A549 (cell line): ENCODE measurements around the gene PSMD1.

Experiments
- BHLHE40 ChIP-seq: IDR thresholded peaks from 2 replicates; pipeline ENCODE4 v1.6.1; 2012; ENCODE audit warnings: low read depth, low read length, inconsistent platforms
- KDM5A ChIP-seq: fragments of 200-600 bp; sonication (generic); IDR thresholded peaks from 2 replicates; pipeline ENCODE4 v1.6.1; 2016; ENCODE audit warnings: antibody characterized with exemption, mild to moderate bottlenecking
- NPAS2 ChIP-seq: fragments of 250-450 bp; sonication (Bioruptor Pico); IDR thresholded peaks from 2 replicates; pipeline ENCODE4 v1.8.0; 2022; ENCODE audit warnings: mild to moderate bottlenecking, moderate library complexity, borderline replicate concordance
- POLR2A ChIP-seq: IDR thresholded peaks from 2 replicates; pipeline ENCODE4 v1.6.1; 2012; ENCODE audit warnings: mild to moderate bottlenecking, low read length
- RNF2 ChIP-seq: fragments of 200-600 bp; sonication (generic); IDR thresholded peaks from 2 replicates; pipeline ENCODE4 v1.6.1; 2016; ENCODE audit warnings: low read depth, mild to moderate bottlenecking, antibody characterized with exemption, moderate library complexity, borderline replicate concordance
- ZC3H11A ChIP-seq: fragments of 450-650 bp; IDR thresholded peaks from 2 replicates; pipeline ENCODE4 v1.6.1; 2014; ENCODE audit warnings: antibody characterized with exemption, mild to moderate bottlenecking
- TF ChIP-seq, protein P1 (sequence below): fragments of >200 bp; sonication (Bioruptor Twin); formaldehyde crosslinking; IDR thresholded peaks from 3 replicates; pipeline ENCODE4 v1.5.1; 2016

DNA sequence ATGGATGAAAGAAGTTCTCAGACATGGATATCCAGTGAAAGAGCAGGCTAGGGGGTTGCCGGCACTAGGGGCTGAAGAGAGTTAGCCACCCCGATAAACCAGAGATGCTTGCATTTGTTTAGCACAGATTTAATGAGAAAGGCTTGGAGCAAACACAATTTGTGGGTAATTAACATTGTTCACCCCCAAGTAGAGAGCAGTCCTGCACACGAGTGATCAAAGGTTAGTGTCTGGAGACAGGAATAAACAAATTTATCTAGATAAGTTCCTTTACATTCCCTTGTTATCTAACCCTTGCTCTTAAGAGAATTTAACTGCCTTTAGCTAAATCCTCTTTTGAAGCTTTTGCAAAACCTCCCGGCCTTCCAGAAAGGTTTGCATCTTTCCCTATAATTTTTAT lies 44.3 kb downstream of the PSMD1 start:
- TF ChIP-seq, protein P1, sequence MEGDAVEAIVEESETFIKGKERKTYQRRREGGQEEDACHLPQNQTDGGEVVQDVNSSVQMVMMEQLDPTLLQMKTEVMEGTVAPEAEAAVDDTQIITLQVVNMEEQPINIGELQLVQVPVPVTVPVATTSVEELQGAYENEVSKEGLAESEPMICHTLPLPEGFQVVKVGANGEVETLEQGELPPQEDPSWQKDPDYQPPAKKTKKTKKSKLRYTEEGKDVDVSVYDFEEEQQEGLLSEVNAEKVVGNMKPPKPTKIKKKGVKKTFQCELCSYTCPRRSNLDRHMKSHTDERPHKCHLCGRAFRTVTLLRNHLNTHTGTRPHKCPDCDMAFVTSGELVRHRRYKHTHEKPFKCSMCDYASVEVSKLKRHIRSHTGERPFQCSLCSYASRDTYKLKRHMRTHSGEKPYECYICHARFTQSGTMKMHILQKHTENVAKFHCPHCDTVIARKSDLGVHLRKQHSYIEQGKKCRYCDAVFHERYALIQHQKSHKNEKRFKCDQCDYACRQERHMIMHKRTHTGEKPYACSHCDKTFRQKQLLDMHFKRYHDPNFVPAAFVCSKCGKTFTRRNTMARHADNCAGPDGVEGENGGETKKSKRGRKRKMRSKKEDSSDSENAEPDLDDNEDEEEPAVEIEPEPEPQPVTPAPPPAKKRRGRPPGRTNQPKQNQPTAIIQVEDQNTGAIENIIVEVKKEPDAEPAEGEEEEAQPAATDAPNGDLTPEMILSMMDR = no peak
- no peak for TF ChIP-seq KDM5A
- TF ChIP-seq BHLHE40 = no peak
- TF ChIP-seq ZC3H11A = no peak
- TF ChIP-seq RNF2 = no peak
- no peak for TF ChIP-seq POLR2A
- no peak for TF ChIP-seq NPAS2 (CRISPR knock-in tag)
